ENCODE results near the gene KCNH2. TPM values are rescaled to one million over a fixed set of nuclear protein-coding genes. Genes with fewer than 3 reads are reported as not detected.

Gene KCNH2
- total and polyA plus RNA-seq, 3 experiments from 2014 or later, result 0.11 to 0.63 (median 0.24) TPM

DNA sequence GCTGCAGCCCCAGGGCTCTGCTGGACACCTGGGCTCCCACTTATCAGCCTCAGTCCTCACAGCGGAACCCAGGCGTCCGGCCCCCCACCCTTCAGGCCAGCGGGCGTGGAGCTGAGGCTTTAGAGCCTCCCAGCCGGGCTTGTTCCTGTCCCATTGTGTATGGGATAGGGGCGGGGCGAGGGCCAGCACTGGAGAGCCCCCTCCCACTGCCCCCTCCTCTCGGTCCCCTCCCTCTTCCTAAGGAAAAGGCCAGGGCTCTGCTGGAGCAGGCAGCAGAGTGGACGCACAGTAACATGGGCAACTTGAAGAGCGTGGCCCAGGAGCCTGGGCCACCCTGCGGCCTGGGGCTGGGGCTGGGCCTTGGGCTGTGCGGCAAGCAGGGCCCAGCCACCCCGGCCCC is 15.4 kb upstream of the KCNH2 start:
- peaks cover 12% of the 10 kb centered on the region for H3K9me3 ChIP-seq (ENCODE audit: low read length)
- H3K4me3 ChIP-seq (ENCODE audit: low read length), result no peak overlapping the region
- DNase-seq, result no peak
- peaks cover 42% of the 10 kb centered on the region for H3K4me1 ChIP-seq (ENCODE audit: insufficient read depth, low read length)
- ChIA-PET CTCF (interaction anchor here (1.3 to 2.3 kb wide), 8 partner anchors 9 to 31 kb away, joined by 3 to 13 read pairs (median 8); no protein-coding TSS in a partner anchor), POLR2A (no interaction called here)
- no peaks in the 10 kb centered on the region for H3K36me3 ChIP-seq (ENCODE audit: insufficient read depth, low read length)
- H3K27ac Mint-ChIP-seq, result no peak overlapping the region
- H3K4me3 Mint-ChIP-seq, result no peak overlapping the region
- H3K4me1 Mint-ChIP-seq, result peaks cover 20 to 31% (median 21%) of the 10 kb centered on the region in 3 donors
- H3K9me3 Mint-ChIP-seq, result peaks cover 6 to 19% (median 14%) of the 10 kb centered on the region in 5 donors
- no peaks in the 10 kb centered on the region for H3K27me3 ChIP-seq (ENCODE audit: insufficient read depth, low read length, poor library complexity, severe bottlenecking)
- peaks cover 4 to 14% of the 10 kb centered on the region in 2 donors for H3K27me3 Mint-ChIP-seq
- H3K36me3 Mint-ChIP-seq, result peaks cover 0 to 15% (median 0%) of the 10 kb centered on the region in 3 donors
- no peak overlapping the region for H3K27ac ChIP-seq (ENCODE audit: low read depth, low read length)

DNA sequence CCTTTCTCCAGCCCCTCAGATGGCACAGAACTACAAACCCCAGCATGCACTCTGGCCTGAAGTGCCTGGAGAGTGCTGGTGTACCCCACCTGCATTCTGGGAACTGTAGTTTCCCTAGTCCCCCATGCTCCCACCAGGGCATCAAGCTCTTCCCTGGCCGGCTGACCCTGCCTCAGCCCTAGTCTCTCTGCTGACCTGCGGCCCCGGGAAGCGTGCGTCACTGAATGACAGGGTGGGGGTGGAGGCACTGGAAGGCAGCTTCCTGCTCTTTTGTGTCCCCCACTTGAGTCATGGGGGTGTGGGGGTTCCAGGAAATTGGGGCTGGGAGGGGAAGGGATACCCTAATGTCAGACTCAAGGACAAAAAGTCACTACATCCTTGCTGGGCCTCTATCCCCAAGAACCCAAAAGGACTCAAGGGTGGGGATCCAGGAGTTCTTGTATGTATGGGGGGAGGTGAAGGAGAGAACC is 14.7 kb upstream of the KCNH2 start:
- POLR2A ChIA-PET, result no interaction called here
- H3K4me1 Mint-ChIP-seq, result peaks cover 20 to 31% (median 21%) of the 10 kb centered on the region in 3 donors
- peaks cover 4 to 19% of the 10 kb centered on the region in 2 donors for H3K27me3 Mint-ChIP-seq
- H3K9me3 ChIP-seq (ENCODE audit: low read length), result peaks cover 12% of the 10 kb centered on the region
- no peak overlapping the region for H3K27ac ChIP-seq (ENCODE audit: low read depth, low read length)
- no peaks in the 10 kb centered on the region for H3K36me3 ChIP-seq (ENCODE audit: insufficient read depth, low read length)
- H3K27me3 ChIP-seq (ENCODE audit: insufficient read depth, low read length, poor library complexity, severe bottlenecking), result no peaks in the 10 kb centered on the region
- CTCF ChIA-PET, result interaction anchor here (0.7 to 4.7 kb wide), 6 partner anchors 15 to 94 kb away, joined by 3 to 31 read pairs (median 5); no protein-coding TSS in a partner anchor
- peaks cover 42% of the 10 kb centered on the region for H3K4me1 ChIP-seq (ENCODE audit: insufficient read depth, low read length)
- peaks cover 0 to 15% (median 0%) of the 10 kb centered on the region in 3 donors for H3K36me3 Mint-ChIP-seq
- no peak overlapping the region for H3K4me3 ChIP-seq (ENCODE audit: low read length)
- no peak overlapping the region for H3K4me3 Mint-ChIP-seq
- peak overlapping the region in 1 of 8 donors; percentile 40 for H3K27ac Mint-ChIP-seq
- no peak for DNase-seq
- H3K9me3 Mint-ChIP-seq, result peaks cover 6 to 19% (median 14%) of the 10 kb centered on the region in 5 donors

DNA sequence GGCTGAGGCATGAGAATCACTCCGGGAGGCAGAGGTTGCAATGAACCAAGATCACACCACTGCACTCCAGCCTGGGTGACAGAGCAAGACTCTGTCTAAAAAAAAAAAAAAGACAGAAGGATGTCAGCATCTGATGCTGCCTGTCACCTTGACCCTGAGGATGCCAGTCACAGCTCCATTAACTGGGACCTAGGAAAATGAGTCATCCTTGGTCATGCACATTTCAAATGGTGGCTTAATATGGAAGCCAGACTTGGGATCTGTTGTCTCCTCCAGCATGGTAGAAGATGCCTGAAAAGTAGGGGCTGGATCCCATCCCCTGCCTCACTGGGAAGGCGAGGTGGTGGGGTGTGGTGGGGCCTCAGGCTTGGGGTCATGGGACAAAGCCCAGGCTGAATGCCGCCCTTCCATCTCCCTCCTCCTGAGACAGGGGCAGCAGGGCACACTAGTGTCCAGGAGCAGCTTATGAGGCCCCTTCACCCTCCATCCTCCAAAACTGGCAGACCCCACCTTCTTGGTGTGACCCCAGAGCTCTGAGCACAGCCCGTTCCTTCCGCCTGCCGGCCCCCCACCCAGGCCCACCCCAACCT is 14.0 kb upstream of the KCNH2 start:
- no peaks in the 10 kb centered on the region for H3K36me3 ChIP-seq (ENCODE audit: insufficient read depth, low read length)
- no peak overlapping the region for H3K27ac Mint-ChIP-seq
- peaks cover 12% of the 10 kb centered on the region for H3K9me3 ChIP-seq (ENCODE audit: low read length)
- peaks cover 16 to 27% (median 19%) of the 10 kb centered on the region in 3 donors for H3K4me1 Mint-ChIP-seq
- H3K9me3 Mint-ChIP-seq, result peaks cover 6 to 19% (median 14%) of the 10 kb centered on the region in 5 donors
- peaks cover 4 to 15% of the 10 kb centered on the region in 2 donors for H3K27me3 Mint-ChIP-seq
- H3K36me3 Mint-ChIP-seq, result peaks cover 0 to 15% (median 0%) of the 10 kb centered on the region in 3 donors
- ChIA-PET CTCF (interaction anchor here (0.7 to 4.7 kb wide), 4 partner anchors 18 to 94 kb away, joined by 4 to 31 read pairs (median 5); no protein-coding TSS in a partner anchor), POLR2A (interaction anchor here (0.6 kb wide), 1 partner anchor 40 kb away, joined by 3 read pairs; no protein-coding TSS in a partner anchor)
- no peak overlapping the region for H3K4me3 Mint-ChIP-seq
- no peak for DNase-seq
- H3K27ac ChIP-seq (ENCODE audit: low read depth, low read length), result no peak overlapping the region
- peaks cover 40% of the 10 kb centered on the region for H3K4me1 ChIP-seq (ENCODE audit: insufficient read depth, low read length)
- no peaks in the 10 kb centered on the region for H3K27me3 ChIP-seq (ENCODE audit: insufficient read depth, low read length, poor library complexity, severe bottlenecking)
- no peak overlapping the region for H3K4me3 ChIP-seq (ENCODE audit: low read length)

DNA sequence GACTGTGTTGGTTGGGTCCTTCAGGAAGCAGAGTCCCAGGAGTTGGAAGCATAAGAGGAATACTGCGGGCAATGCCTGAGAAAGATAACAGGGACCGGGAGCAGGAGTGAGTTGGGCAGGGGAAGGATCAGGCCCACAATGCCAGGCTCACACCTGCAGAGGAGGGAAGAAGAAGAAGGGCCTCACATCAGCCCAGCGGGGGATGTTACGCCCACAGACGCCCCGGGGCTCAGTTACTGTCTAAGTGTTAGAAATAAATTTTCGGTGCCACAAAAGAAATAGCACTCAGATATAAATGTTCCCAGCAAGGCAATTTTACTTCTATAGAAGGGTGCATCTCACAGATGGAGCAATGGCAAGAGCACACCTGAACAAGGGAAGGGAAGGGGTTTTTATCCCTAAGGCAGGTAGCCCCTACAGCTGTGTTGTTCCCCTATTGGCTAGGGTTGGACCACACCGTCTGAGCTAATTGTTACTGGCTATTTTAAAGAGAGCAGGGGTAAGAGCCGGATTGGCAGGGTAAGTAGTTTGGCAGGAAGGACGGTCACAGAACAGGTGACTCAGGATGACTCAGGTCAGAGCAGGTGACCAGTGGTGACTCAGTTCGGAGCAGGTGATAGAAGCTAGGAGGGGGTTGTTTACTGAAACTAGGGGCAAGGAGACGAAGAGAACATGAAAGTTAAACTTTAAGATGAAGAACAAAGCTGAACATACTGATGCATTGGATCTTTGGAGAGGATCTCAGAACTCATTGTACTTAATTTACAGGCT is 12.5 kb upstream of the KCNH2 start, which contains the start of gene NOS3:
Gene NOS3, plus strand, starts transcription at position 602 of the 771 bp plus-strand sequence. CDS start 2,787 bp downstream, outside the sequence.
- Histone ChIP-seq H3K36me3 (ENCODE audit: insufficient read depth, low read length) (no peaks in the 10 kb centered on the region), H3K4me3 (ENCODE audit: low read length) (no peak within 1 kb of the TSS), H3K4me1 (ENCODE audit: insufficient read depth, low read length) (peaks cover 33% of the 10 kb centered on the region), H3K27ac (ENCODE audit: low read depth, low read length) (no peak within 1 kb of the TSS), H3K9me3 (ENCODE audit: low read length) (peaks cover 12% of the 10 kb centered on the region), H3K27me3 (ENCODE audit: insufficient read depth, low read length, poor library complexity, severe bottlenecking) (no peaks in the 10 kb centered on the region)
- Mint-ChIP-seq H3K4me3 (peak within 1 kb of the TSS in 1 of 7 donors; percentile 21), H3K4me1 (peaks cover 19 to 33% (median 22%) of the 10 kb centered on the region in 3 donors), H3K27me3 (peaks cover 9 to 22% of the 10 kb centered on the region in 2 donors), H3K9me3 (peaks cover 6 to 19% (median 14%) of the 10 kb centered on the region in 5 donors), H3K27ac (peak within 1 kb of the TSS in 1 of 8 donors; percentile 79), H3K36me3 (peaks cover 0 to 15% (median 0%) of the 10 kb centered on the region in 3 donors)
- ChIA-PET POLR2A (interaction anchor here (0.6 kb wide), 1 partner anchor 194 kb away, joined by 5 read pairs; no protein-coding TSS in a partner anchor), CTCF (interaction anchor here (1.8 to 4.7 kb wide), 5 partner anchors 20 to 92 kb away, joined by 5 to 31 read pairs (median 20); partner anchors contain the start of gene ABCB8)
- DNase-seq, result no peak

DNA sequence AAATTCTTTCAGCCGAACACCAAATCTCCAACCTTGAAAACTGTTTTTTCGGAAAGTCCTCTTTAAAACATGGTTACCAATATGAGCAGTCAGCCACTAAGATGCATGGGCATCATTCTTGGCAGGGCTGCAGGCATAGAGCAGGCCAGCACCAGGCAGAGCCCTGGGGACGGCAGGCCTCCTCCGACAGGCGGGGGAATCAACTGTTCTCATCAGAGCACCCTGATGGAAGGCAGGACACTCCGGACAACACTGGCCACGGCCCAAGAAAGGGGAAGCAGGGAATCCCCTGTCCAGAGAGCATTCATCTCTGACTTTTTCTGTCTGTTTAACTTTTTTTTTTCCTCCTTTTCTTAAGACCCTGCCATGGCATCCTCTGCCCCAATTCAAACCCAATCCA is 11.3 kb upstream of the KCNH2 start:
- Mint-ChIP-seq H3K4me3 (no peak overlapping the region), H3K4me1 (peaks cover 19 to 29% (median 19%) of the 10 kb centered on the region in 3 donors), H3K9me3 (peaks cover 6 to 19% (median 14%) of the 10 kb centered on the region in 5 donors), H3K27me3 (peaks cover 11 to 28% of the 10 kb centered on the region in 2 donors), H3K27ac (no peak overlapping the region), H3K36me3 (peaks cover 0 to 15% (median 0%) of the 10 kb centered on the region in 3 donors)
- H3K27ac ChIP-seq (ENCODE audit: low read depth, low read length), result no peak overlapping the region
- ChIA-PET CTCF (interaction anchor here (1.3 to 4.7 kb wide), 8 partner anchors 8 to 91 kb away, joined by 4 to 31 read pairs (median 13); partner anchors contain the start of gene ABCB8), POLR2A (interaction anchor here (0.6 kb wide), 1 partner anchor 29 kb away, joined by 3 read pairs; no protein-coding TSS in a partner anchor)
- no peak overlapping the region for H3K4me3 ChIP-seq (ENCODE audit: low read length)
- peaks cover 12% of the 10 kb centered on the region for H3K9me3 ChIP-seq (ENCODE audit: low read length)
- H3K4me1 ChIP-seq (ENCODE audit: insufficient read depth, low read length), result peaks cover 25% of the 10 kb centered on the region
- no peak for DNase-seq
- no peaks in the 10 kb centered on the region for H3K27me3 ChIP-seq (ENCODE audit: insufficient read depth, low read length, poor library complexity, severe bottlenecking)
- H3K36me3 ChIP-seq (ENCODE audit: insufficient read depth, low read length), result no peaks in the 10 kb centered on the region

DNA sequence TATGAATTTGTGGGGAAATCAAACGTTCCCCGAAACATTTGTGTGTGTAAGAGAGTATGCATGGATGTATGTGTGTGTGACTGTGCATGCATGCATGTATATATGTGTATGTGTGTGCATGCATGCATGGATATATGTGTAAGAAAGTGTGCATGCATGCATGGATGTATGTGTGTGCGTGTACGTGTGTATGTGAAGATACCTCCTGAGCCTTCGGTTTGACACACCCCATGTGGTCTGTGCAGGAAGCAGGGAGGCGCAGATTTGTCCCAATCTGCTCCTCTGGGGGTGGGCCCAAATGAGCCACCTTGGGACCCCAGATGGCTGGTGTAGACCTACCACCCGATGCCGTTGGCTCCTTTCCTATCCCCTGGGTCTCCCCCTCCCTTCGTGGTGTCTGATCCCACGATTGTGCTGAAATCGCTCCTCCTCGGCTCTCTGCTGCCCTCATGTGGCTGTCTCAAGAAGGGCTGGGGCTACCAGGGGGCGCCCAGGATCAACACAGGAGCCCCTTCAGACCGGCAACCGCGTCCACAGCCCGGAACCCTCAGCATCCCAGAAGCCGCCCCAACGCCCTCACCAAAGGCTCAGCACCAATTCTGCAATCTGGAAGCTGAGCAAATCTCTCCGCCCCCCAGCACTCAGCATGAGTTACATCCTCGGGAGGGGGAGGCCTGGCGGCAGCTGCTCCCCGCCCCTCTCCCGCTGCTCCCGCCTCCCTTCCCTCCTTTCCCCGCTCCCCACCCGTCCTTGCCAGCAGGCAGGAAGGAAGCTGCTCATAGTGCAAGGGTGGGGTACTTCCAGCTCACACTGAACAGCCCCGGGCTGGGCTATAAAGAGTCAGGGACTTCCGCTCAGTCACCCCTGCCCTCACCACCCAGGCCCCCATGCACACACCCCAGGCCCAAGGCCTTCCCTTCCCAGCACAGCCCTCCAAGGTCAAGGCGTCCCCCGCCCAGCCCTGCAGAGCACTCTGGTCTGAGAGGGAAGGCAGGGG is 10.4 kb upstream of the KCNH2 start:
- H3K4me3 ChIP-seq (ENCODE audit: low read length), result peak overlapping the region; percentile 38
- peaks cover 17% of the 10 kb centered on the region for H3K4me1 ChIP-seq (ENCODE audit: insufficient read depth, low read length)
- no peaks in the 10 kb centered on the region for H3K27me3 ChIP-seq (ENCODE audit: insufficient read depth, low read length, poor library complexity, severe bottlenecking)
- no peaks in the 10 kb centered on the region for H3K36me3 ChIP-seq (ENCODE audit: insufficient read depth, low read length)
- no peak overlapping the region for H3K27ac ChIP-seq (ENCODE audit: low read depth, low read length)
- CTCF ChIA-PET, result interaction anchor here (0.8 to 4.7 kb wide), 9 partner anchors 9 to 90 kb away, joined by 3 to 31 read pairs (median 11); no protein-coding TSS in a partner anchor
- Mint-ChIP-seq H3K4me3 (peak overlapping the region in 5 of 7 donors; percentile 15 to 65 (median 54)), H3K27ac (peak overlapping the region in 2 of 8 donors; percentile 29 to 64), H3K27me3 (peaks cover 18 to 31% of the 10 kb centered on the region in 2 donors), H3K4me1 (peaks cover 12 to 24% (median 15%) of the 10 kb centered on the region in 3 donors), H3K36me3 (peaks cover 0 to 15% (median 0%) of the 10 kb centered on the region in 3 donors), H3K9me3 (peaks cover 6 to 19% (median 14%) of the 10 kb centered on the region in 5 donors)
- POLR2A ChIA-PET, result interaction anchor here (0.6 kb wide), 1 partner anchor 30 kb away, joined by 3 read pairs; no protein-coding TSS in a partner anchor
- peak; percentile 54 to 75 (median 62) for DNase-seq
- peaks cover 12% of the 10 kb centered on the region for H3K9me3 ChIP-seq (ENCODE audit: low read length)
